HEK293 (cell line): ENCODE data around the gene TEKT5.

Experiments
- CTCF ChIP-seq: fragments of 450-650 bp; formaldehyde crosslinking; IDR thresholded peaks from 2 replicates; pipeline ENCODE4 v1.5.1; 2016; ENCODE audit warnings: missing biosample characterization, missing genetic modification characterization
- KLF16 ChIP-seq: fragments of 450-650 bp; formaldehyde crosslinking; IDR thresholded peaks from 2 replicates; pipeline ENCODE4 v1.5.1; 2017; ENCODE audit warnings: missing biosample characterization, missing genetic modification characterization
- KLF8 ChIP-seq: fragments of 450-650 bp; formaldehyde crosslinking; IDR thresholded peaks from 2 replicates; pipeline ENCODE4 v1.5.1; 2016; ENCODE audit warnings: missing biosample characterization, missing genetic modification characterization
- SALL2 ChIP-seq: fragments of 450-650 bp; formaldehyde crosslinking; IDR thresholded peaks from 2 replicates; pipeline ENCODE4 v1.5.0; 2017; ENCODE audit warnings: missing biosample characterization, mild to moderate bottlenecking, missing genetic modification characterization, borderline replicate concordance
- TCF7L2 ChIP-seq: IDR thresholded peaks from 2 replicates; pipeline ENCODE4 v1.6.1; 2011; ENCODE audit warnings: low read depth, mild to moderate bottlenecking, inconsistent platforms, low read length, moderate library complexity, borderline replicate concordance
- WT1 ChIP-seq: fragments of 450-650 bp; formaldehyde crosslinking; IDR thresholded peaks from 2 replicates; pipeline ENCODE4 v1.5.1; 2016; ENCODE audit warnings: missing biosample characterization, missing genetic modification characterization
- YY1 ChIP-seq: fragments of 450-650 bp; formaldehyde crosslinking; IDR thresholded peaks from 2 replicates; pipeline ENCODE4 v1.5.1; 2018; ENCODE audit warnings: missing biosample characterization, missing genetic modification characterization
- ZBTB17 ChIP-seq: fragments of 450-650 bp; formaldehyde crosslinking; IDR thresholded peaks from 2 replicates; pipeline ENCODE4 v1.5.1; 2016; ENCODE audit warnings: missing biosample characterization, missing genetic modification characterization
- ZBTB26 ChIP-seq: fragments of 450-650 bp; formaldehyde crosslinking; optimal IDR thresholded peaks from 2 replicates; pipeline ENCODE3; 2016; ENCODE audit warnings: missing biosample characterization, mild to moderate bottlenecking, missing genetic modification characterization
- ZBTB44 ChIP-seq: fragments of 450-650 bp; IDR thresholded peaks from 2 replicates; pipeline ENCODE4 v1.5.1; 2018; ENCODE audit warnings: missing biosample characterization, mild to moderate bottlenecking, missing genetic modification characterization
- ZFP41 ChIP-seq: fragments of 450-650 bp; formaldehyde crosslinking; IDR thresholded peaks from 2 replicates; pipeline ENCODE4 v1.5.1; 2016; ENCODE audit warnings: missing biosample characterization, missing genetic modification characterization, borderline replicate concordance
- ZNF776 ChIP-seq: fragments of 450-650 bp; formaldehyde crosslinking; IDR thresholded peaks from 2 replicates; pipeline ENCODE4 v1.5.0; 2017; ENCODE audit warnings: missing biosample characterization, missing genetic modification characterization, borderline replicate concordance
- ZNF785 ChIP-seq: fragments of 450-650 bp; formaldehyde crosslinking; IDR thresholded peaks from 2 replicates; pipeline ENCODE4 v1.5.1; 2016; ENCODE audit warnings: missing biosample characterization, missing genetic modification characterization
- ZNF843 ChIP-seq: fragments of 450-650 bp; formaldehyde crosslinking; IDR thresholded peaks from 2 replicates; pipeline ENCODE4 v1.5.1; 2016; ENCODE audit warnings: missing biosample characterization, missing genetic modification characterization

- TF ChIP-seq CTCF (tag by site-specific recombination) = no peak
- TF ChIP-seq YY1 (tag by site-specific recombination) = no peak
- no peak for TF ChIP-seq WT1 (tag by site-specific recombination)
- no peak for TF ChIP-seq ZBTB26 (tag by site-specific recombination)
- no peak for TF ChIP-seq ZNF785 (tag by site-specific recombination)
- no peak for TF ChIP-seq KLF8
- TF ChIP-seq ZFP41 (tag by site-specific recombination) = no peak
- TF ChIP-seq SALL2 (tag by site-specific recombination) = no peak
- TF ChIP-seq ZBTB44 (tag by site-specific recombination) = no peak
- TF ChIP-seq ZNF776 (tag by site-specific recombination) = no peak
- no peak for TF ChIP-seq KLF16 (tag by site-specific recombination)
- TF ChIP-seq TCF7L2 = no peak
- no peak for TF ChIP-seq ZBTB17 (tag by site-specific recombination)
- no peak for TF ChIP-seq ZNF843 (tag by site-specific recombination)
Measured at GRCh38 chr16:10671729-10672128, 23.0 kb downstream of the TEKT5 start.
